ENCODE data around the gene NHLRC4. TPM values are rescaled to one million over a fixed set of nuclear protein-coding genes. Genes with fewer than 3 reads are reported as not detected.
A peak's percentile ranks its signal among the peaks of the same experiment; 100 is the strongest.

The NHLRC4 gene
- polyA plus RNA-seq, 2 of the 4 experiments (the other 2 are of a cell fraction), result 0.03 to 0.09 TPM

DNA sequence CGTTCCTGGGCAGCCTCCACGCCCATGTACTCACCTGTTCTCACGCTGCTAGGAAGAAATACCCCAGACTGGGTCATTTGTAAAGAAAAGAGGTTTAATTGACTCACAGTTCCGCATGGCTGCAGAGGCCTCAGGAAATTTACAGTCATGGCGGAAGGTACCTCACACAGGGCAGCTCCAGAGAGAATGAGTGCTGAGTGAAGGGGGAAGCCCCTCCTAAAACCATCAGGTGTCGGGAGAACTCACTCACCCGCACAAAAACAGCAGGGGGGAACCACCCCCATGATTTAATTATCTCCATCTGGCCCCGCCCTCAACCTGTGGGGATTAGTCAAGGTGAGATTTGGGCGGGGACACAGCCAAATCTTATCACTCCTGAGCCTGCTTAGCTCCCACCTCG, 41.2 kb downstream of the NHLRC4 start:
- peaks cover 18% of the 10 kb centered on the region for H3K9me3 ChIP-seq
- no peaks in the 10 kb centered on the region for H3K4me1 ChIP-seq
- WGBS (ENCODE audit: missing lambda C conversion rate), result 89% methylated on average over 10 of the region's 10 CpGs
- H3K27ac ChIP-seq, result no peak overlapping the region
- TF ChIP-seq PHF8 (IDR thresholded peaks at IDR 0.05; ENCODE audit: borderline replicate concordance, low read depth), result no peak
- TF ChIP-seq RCOR1 (IDR thresholded peaks at IDR 0.05; ENCODE audit: low read depth, low read length), result no peak
- no peak for TF ChIP-seq FOSL2 (IDR thresholded peaks at IDR 0.05)
- no peak for TF ChIP-seq FOSL2 (CRISPR knock-in tag; IDR thresholded peaks at IDR 0.05)
- TF ChIP-seq GATA3 (IDR thresholded peaks at IDR 0.05; ENCODE audit: borderline replicate concordance), result no peak
- no peak for TF ChIP-seq SREBF2 (IDR thresholded peaks at IDR 0.05)
- TF ChIP-seq SMC3 (IDR thresholded peaks at IDR 0.05), result no peak
- no peak for TF ChIP-seq TFCP2L1 (CRISPR knock-in tag; IDR thresholded peaks at IDR 0.05)
- no peak for DNase-seq (ENCODE audit: low read depth in 1 of 2, low spot score in 1 of 2)
- ATAC-seq, result no peak
- H3K4me3 ChIP-seq, result no peak overlapping the region
- no peak for FAIRE-seq
- no peak overlapping the region for H3K4me2 ChIP-seq
- ChIA-PET CTCF (no interaction called here), POLR2A (no interaction called here)

DNA sequence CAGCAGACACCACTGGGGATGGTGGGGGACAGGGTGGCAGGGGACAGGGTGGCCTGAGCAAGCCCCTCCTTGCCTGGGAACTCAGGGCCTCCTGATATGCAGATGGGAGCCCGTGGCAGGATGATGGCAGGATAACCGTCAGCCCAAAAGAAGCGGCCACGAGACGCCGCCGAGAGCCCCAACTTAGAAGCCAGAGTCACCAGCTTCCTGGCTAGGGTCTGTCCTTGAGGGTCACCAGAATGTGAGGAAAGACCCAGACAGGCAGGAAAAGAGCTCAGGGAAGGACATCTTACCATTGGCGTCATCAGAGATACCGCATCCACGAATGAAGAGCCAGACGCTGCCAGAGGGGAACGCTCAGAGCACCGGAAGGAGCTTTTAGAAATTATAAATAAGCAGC, 42.5 kb downstream of the NHLRC4 start:
- POLR2A ChIA-PET, result no interaction called here
- FAIRE-seq, result no peak

DNA sequence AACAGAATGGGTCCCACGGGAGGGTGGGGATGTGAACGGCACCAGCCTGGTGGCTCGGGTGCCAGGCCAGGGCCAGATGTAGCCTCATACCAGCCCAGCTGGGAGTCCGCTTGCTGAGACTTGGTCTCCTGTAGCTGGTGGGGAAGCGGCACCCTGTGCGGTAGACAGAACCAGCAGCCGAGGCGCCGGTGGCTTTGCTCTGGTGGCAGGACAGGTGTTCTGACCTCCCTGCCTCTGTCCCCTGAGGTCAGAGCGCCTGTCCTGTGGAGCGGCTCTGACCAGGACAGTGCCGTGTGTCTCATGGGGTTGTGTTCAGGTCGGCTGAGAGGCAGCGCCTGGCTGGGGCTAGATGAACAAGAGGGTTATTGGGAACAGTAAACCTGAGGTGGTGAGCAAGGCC, 43.2 kb downstream of the NHLRC4 start:
- CTCF ChIA-PET, result interaction anchor here (0.7 to 1.2 kb wide), 4 partner anchors 9 to 20 kb away, joined by 3 read pairs; partner anchors contain the start of gene RAB40C
- FAIRE-seq, result no peak
- ATAC-seq, result peak in 1 of 2 experiments; percentile 44; a peak in 3 of 6 replicates
- peaks cover 10% of the 10 kb centered on the region for H3K9me3 ChIP-seq
- TF ChIP-seq CEBPB (IDR thresholded peaks at IDR 0.05) (no peak), HDAC2 (IDR thresholded peaks at IDR 0.05) (no peak), POLR2AphosphoS2 (conservative IDR thresholded peaks at IDR 0.05; ENCODE audit: low read length) (no peak), BHLHE40 (IDR thresholded peaks at IDR 0.05; ENCODE audit: low read depth, low read length) (no peak), EHF (CRISPR knock-in tag; IDR thresholded peaks at IDR 0.05) (no peak), RARB (CRISPR knock-in tag; IDR thresholded peaks at IDR 0.05) (no peak), EHMT2 (IDR thresholded peaks at IDR 0.05; ENCODE audit: low read depth) (no peak), HOXB5 (CRISPR knock-in tag; IDR thresholded peaks at IDR 0.05) (no peak), ESRRA (IDR thresholded peaks at IDR 0.05; ENCODE audit: borderline replicate concordance, low read length) (no peak), CBX8 (IDR thresholded peaks at IDR 0.05) (no peak), CBX2 (IDR thresholded peaks at IDR 0.05; ENCODE audit: borderline replicate concordance, low read depth) (no peak)
- TF ChIP-seq, protein P1, sequence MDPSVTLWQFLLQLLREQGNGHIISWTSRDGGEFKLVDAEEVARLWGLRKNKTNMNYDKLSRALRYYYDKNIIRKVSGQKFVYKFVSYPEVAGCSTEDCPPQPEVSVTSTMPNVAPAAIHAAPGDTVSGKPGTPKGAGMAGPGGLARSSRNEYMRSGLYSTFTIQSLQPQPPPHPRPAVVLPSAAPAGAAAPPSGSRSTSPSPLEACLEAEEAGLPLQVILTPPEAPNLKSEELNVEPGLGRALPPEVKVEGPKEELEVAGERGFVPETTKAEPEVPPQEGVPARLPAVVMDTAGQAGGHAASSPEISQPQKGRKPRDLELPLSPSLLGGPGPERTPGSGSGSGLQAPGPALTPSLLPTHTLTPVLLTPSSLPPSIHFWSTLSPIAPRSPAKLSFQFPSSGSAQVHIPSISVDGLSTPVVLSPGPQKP (IDR thresholded peaks at IDR 0.05; ENCODE audit: low read depth, low read length), result no peak
- TF ChIP-seq, protein P2, sequence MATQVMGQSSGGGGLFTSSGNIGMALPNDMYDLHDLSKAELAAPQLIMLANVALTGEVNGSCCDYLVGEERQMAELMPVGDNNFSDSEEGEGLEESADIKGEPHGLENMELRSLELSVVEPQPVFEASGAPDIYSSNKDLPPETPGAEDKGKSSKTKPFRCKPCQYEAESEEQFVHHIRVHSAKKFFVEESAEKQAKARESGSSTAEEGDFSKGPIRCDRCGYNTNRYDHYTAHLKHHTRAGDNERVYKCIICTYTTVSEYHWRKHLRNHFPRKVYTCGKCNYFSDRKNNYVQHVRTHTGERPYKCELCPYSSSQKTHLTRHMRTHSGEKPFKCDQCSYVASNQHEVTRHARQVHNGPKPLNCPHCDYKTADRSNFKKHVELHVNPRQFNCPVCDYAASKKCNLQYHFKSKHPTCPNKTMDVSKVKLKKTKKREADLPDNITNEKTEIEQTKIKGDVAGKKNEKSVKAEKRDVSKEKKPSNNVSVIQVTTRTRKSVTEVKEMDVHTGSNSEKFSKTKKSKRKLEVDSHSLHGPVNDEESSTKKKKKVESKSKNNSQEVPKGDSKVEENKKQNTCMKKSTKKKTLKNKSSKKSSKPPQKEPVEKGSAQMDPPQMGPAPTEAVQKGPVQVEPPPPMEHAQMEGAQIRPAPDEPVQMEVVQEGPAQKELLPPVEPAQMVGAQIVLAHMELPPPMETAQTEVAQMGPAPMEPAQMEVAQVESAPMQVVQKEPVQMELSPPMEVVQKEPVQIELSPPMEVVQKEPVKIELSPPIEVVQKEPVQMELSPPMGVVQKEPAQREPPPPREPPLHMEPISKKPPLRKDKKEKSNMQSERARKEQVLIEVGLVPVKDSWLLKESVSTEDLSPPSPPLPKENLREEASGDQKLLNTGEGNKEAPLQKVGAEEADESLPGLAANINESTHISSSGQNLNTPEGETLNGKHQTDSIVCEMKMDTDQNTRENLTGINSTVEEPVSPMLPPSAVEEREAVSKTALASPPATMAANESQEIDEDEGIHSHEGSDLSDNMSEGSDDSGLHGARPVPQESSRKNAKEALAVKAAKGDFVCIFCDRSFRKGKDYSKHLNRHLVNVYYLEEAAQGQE (IDR thresholded peaks at IDR 0.05), result no peak
- TF ChIP-seq, protein P3, sequence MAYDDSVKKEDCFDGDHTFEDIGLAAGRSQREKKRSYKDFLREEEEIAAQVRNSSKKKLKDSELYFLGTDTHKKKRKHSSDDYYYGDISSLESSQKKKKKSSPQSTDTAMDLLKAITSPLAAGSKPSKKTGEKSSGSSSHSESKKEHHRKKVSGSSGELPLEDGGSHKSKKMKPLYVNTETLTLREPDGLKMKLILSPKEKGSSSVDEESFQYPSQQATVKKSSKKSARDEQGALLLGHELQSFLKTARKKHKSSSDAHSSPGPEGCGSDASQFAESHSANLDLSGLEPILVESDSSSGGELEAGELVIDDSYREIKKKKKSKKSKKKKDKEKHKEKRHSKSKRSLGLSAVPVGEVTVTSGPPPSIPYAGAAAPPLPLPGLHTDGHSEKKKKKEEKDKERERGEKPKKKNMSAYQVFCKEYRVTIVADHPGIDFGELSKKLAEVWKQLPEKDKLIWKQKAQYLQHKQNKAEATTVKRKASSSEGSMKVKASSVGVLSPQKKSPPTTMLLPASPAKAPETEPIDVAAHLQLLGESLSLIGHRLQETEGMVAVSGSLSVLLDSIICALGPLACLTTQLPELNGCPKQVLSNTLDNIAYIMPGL (CRISPR knock-in tag; IDR thresholded peaks at IDR 0.05; ENCODE audit: borderline replicate concordance), result no peak
- H3K4me2 ChIP-seq, result no peak overlapping the region
- no peak for DNase-seq (ENCODE audit: low read depth in 1 of 2, low spot score in 1 of 2)
- 86% methylated on average over 12 of the region's 14 CpGs for WGBS (ENCODE audit: missing lambda C conversion rate)
- H3K27ac ChIP-seq, result no peak overlapping the region
- POLR2A ChIA-PET, result no interaction called here
- no peaks in the 10 kb centered on the region for H3K4me1 ChIP-seq
- no peak overlapping the region for H3K4me3 ChIP-seq

More for the DNA sequence above, 42.5 kb downstream of the NHLRC4 start:
- Histone ChIP-seq H3K4me2 (no peak overlapping the region), H3K4me3 (no peak overlapping the region), H3K27ac (no peak overlapping the region), H3K4me1 (no peaks in the 10 kb centered on the region), H3K9me3 (peaks cover 16% of the 10 kb centered on the region)
- no peak for ATAC-seq
- DNase-seq (ENCODE audit: low read depth in 1 of 2, low spot score in 1 of 2), result no peak
- 97% methylated on average over 13 of the region's 13 CpGs for WGBS (ENCODE audit: missing lambda C conversion rate)
- CTCF ChIA-PET, result interaction anchor here (0.7 to 1.2 kb wide), 2 partner anchors 19 to 402 kb away, joined by 3 read pairs; partner anchors contain the start of gene RAB40C
- no peak for TF ChIP-seq CHD4 (IDR thresholded peaks at IDR 0.05; ENCODE audit: borderline replicate concordance)
